Transverse colon (tissue), 4 donors: ENCODE measurements around the gene TRIM14. TPM values are rescaled to one million over a fixed set of nuclear protein-coding genes. Genes with fewer than 3 reads are reported as not detected.

ENCODE experiments used
- DNase-seq: peaks from one replicate; pipeline ENCODE4 v3.0.0-alpha.2; 2019
- H3K27ac ChIP-seq, 4 donors: fragments of 200-600 bp; sonication (generic); 2 replicates each; pipeline ENCODE4 v1.5.1; 2016 to 2018; ENCODE audit warnings: inconsistent platforms in 4 of 4
- H3K27me3 ChIP-seq: fragments of 200-600 bp; sonication (generic); 2 replicates; pipeline ENCODE4 v1.5.1; 2017; ENCODE audit warnings: inconsistent platforms
- H3K36me3 ChIP-seq, 4 donors: fragments of 200-600 bp; sonication (generic); 2 replicates each; pipeline ENCODE4 v1.5.1; 2017 to 2019; ENCODE audit warnings: inconsistent platforms in 4 of 4
- H3K4me1 ChIP-seq, 4 donors: fragments of 200-600 bp; sonication (generic); 2 replicates each; pipeline ENCODE4 v1.5.1; 2017 to 2020; ENCODE audit warnings: inconsistent platforms in 4 of 4
- H3K4me3 ChIP-seq, 4 donors: fragments of 200-600 bp; sonication (generic); 1 replicate in 1 of 4; 2 replicates in 3 of 4; pipeline versions ENCODE4 v1.5.1 to v1.6.1; 2017 to 2019; ENCODE audit warnings: inconsistent platforms in 4 of 4
- H3K9me3 ChIP-seq, 2 donors: fragments of 200-600 bp; sonication (generic); 2 replicates each; pipeline ENCODE4 v1.5.1; 2017 to 2019; ENCODE audit warnings: inconsistent platforms in 2 of 2
- EP300 ChIP-seq: sonication (generic); formaldehyde crosslinking; IDR thresholded peaks from one replicate; pipeline ENCODE4 v1.6.1; 2017; ENCODE audit warnings: antibody characterized with exemption, low read depth
- POLR2A ChIP-seq: fragments of 450-650 bp; IDR thresholded peaks from one replicate; pipeline ENCODE4 v1.6.1; 2016; ENCODE audit warnings: antibody characterized with exemption, mild to moderate bottlenecking, moderate library complexity
- POLR2AphosphoS5 ChIP-seq, 3 donors: sonication (generic); formaldehyde crosslinking; IDR thresholded peaks; one replicate each; pipeline ENCODE4 v1.6.1; 2016; ENCODE audit warnings: antibody characterized with exemption in 3 of 3
- WGBS, 2 donors: methylation state at CpG; one replicate each; pipeline ENCODE4 v1.1.5; 2018; ENCODE audit warnings: low coverage in 1 of 2; 5-methylcytosine and 5-hydroxymethylcytosine counted together
- in situ Hi-C, 4 donors: fragments of 200-750 bp; cut with MboI; loops; one replicate each; pipeline versions ENCODE4 v1.15.0 to v1.15.1; 2017; ENCODE audit warnings: low sequenced_read_pairs in 3 of 4, low pct_ligation_motif_present in 1 of 4, low pct_unique_long_range_greater_than_20kb in 1 of 4
- intact Hi-C: fragments of 100-400 bp; cut with DNase I; formaldehyde crosslinking; loops from one replicate; pipeline ENCODE4 v1.15.1; 2023; ENCODE audit warnings: low total_unique reads
- total RNA-seq, 4 donors: library from RNA; depleted of rRNA; stranded (reverse); fragments of >200 nt; gene quantifications; one replicate each; pipeline ENCODE4 v1.1.0, GENCODE V29; 2016
- TF ChIP-seq, protein P1 (sequence below), 5 experiments: fragments of 200-600 bp in 3 of 5; fragments of 450-650 bp in 2 of 5; sonication (generic) in 3 of 5; IDR thresholded peaks; 1 replicate in 2 of 5; 2 replicates in 3 of 5; pipeline ENCODE4 v1.5.1; 2016 to 2017; ENCODE audit warnings: antibody characterized with exemption in 5 of 5, inconsistent platforms in 3 of 5, mild to moderate bottlenecking in 2 of 5, moderate library complexity in 1 of 5

TRIM14 gene
- total RNA-seq, 4 donors from 2014 or later: 28.7 to 58.7 (median 53.8) TPM

DNA sequence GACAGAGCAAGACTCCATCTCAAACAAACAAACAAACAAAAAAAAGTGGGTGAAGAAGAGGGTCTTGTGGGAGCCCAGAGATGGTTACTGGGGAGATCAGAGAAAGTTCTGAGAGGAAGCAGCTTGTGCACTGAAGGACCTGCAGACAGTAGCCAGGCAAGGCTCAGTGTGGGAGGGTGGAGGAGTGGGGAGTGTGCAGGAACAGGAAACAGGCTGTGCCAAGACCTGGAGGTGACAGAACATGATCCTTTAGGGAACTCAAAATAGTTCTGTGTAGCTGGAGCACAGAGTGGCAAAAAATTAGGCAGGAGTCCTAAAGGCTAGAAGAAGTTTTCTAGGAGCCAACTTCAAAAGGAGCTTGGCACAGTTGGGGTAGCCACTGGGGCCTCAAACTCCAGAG lies 81.7 kb downstream of the TRIM14 start:
- in situ Hi-C loops (loop anchor here in 2 of 4 donors (10.0 to 25.0 kb wide), 2 partner anchors 113 to 125 kb away; partner anchors contain the start of gene TRMO (in 2 of the 2)), intact Hi-C loops (loop anchor here (10.0 kb wide), 1 partner anchor 53 kb away; the partner anchor contains the start of gene ANP32B)
- TF ChIP-seq POLR2A: no peak
- TF ChIP-seq POLR2AphosphoS5 (IDR thresholded peaks at IDR 0.05): no peak
- TF ChIP-seq, protein P1, sequence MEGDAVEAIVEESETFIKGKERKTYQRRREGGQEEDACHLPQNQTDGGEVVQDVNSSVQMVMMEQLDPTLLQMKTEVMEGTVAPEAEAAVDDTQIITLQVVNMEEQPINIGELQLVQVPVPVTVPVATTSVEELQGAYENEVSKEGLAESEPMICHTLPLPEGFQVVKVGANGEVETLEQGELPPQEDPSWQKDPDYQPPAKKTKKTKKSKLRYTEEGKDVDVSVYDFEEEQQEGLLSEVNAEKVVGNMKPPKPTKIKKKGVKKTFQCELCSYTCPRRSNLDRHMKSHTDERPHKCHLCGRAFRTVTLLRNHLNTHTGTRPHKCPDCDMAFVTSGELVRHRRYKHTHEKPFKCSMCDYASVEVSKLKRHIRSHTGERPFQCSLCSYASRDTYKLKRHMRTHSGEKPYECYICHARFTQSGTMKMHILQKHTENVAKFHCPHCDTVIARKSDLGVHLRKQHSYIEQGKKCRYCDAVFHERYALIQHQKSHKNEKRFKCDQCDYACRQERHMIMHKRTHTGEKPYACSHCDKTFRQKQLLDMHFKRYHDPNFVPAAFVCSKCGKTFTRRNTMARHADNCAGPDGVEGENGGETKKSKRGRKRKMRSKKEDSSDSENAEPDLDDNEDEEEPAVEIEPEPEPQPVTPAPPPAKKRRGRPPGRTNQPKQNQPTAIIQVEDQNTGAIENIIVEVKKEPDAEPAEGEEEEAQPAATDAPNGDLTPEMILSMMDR (IDR thresholded peaks at IDR 0.05): no peak
- no peak for TF ChIP-seq EP300
- Histone ChIP-seq H3K4me3 (no peak overlapping the region), H3K4me1 (peaks cover 0 to 12% (median 8%) of the 10 kb centered on the region in 4 donors), H3K9me3 (no peaks in the 10 kb centered on the region), H3K36me3 (no peaks in the 10 kb centered on the region), H3K27ac (peak overlapping the region in 1 of 4 donors; percentile 23), H3K27me3 (no peaks in the 10 kb centered on the region)
- peak; percentile 47 for DNase-seq

DNA sequence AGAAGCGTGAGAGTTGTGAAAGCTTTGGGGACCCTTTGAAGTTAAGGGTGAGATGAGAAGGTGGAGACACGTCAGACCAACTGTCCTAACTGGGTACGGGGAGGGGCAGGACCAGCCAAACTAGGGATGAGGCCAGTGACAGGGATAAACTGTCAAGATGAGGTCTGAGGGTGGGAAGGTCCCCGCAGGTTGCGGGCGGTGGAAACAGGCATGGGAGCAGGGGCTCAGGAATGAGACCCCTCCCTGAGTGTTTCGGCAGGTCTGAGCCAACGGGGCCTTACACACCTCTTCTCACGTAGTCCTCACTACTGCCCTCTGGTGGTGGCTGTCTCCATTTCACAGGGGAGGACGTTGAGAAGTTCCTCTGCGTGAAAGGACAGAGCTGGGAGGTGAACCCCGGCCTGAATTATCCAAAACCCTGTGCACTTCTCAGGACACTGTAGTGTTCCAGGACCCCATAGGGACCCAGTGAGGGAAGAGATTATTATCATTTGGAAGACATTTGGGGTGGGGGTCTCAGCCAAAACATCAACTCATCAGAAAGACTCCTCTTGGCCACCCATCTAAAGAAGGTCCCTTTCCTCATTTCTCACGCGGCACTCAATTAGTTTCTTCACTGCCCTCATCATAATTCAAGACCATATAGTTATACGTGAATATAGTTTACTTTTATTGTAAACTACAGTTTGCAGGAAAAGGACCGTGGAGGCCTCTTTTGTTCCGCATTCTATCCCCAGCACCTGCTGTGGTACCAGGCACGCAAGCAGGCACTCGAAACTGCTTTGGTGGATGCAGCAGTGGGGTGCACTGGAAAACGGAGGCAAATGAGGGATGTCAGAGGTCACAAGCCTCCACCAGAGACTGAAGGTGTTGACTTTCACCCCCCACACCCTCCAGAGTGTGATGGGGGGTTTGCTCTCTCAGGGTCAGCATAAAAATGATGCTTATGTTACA lies 84.2 kb downstream of the TRIM14 start:
- in situ Hi-C loops (loop anchor here in 2 of 4 donors (10.0 to 25.0 kb wide), 2 partner anchors 110 to 123 kb away; partner anchors contain the start of gene TRMO (in 2 of the 2)), intact Hi-C loops (loop anchor here (1.0 to 10.0 kb wide), 2 partner anchors 50 to 112 kb away; partner anchors contain the start of gene ANP32B)
- no peaks in the 10 kb centered on the region for H3K36me3 ChIP-seq
- H3K27ac ChIP-seq: no peak overlapping the region
- WGBS, 2 donors: 46 to 64% methylated on average over 4 to 20 of the region's 20 CpGs
- no peaks in the 10 kb centered on the region for H3K27me3 ChIP-seq
- no peak overlapping the region for H3K4me3 ChIP-seq
- peak; percentile 93 for DNase-seq
- TF ChIP-seq POLR2A: no peak
- TF ChIP-seq, protein P1 (IDR thresholded peaks at IDR 0.05): peak; percentile 80 to 88 (median 83)
- peaks cover 0 to 12% (median 8%) of the 10 kb centered on the region in 4 donors for H3K4me1 ChIP-seq
- H3K9me3 ChIP-seq: no peaks in the 10 kb centered on the region

DNA sequence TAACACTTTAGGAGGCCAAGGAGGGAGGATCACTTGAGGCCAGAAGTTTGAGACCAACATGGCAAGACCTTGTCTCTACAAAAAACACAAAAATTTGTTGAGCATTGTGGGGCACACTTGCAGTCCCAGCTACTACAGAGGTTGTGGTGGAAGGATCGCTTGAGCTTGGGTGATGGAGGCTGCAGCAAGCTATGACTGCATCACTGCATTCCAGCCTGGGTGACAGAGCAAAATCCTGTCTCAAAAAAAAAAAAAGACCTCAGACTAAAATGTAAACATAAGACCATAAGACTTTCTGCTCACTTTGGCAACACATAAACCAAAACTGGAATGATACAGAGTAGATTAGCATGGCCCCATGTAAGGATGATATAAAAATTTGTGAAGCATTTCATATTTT lies 87.1 kb downstream of the TRIM14 start:
- 87 to 100% methylated on average over 1 of the region's 1 CpG for WGBS, 2 donors
- Histone ChIP-seq H3K4me1 (peaks cover 0 to 5% (median 1%) of the 10 kb centered on the region in 4 donors), H3K4me3 (no peak overlapping the region), H3K27ac (no peak overlapping the region), H3K36me3 (no peaks in the 10 kb centered on the region), H3K9me3 (no peaks in the 10 kb centered on the region), H3K27me3 (no peaks in the 10 kb centered on the region)
- in situ Hi-C loops (loop anchor here in 2 of 4 donors (10.0 to 25.0 kb wide), 2 partner anchors 107 to 120 kb away; partner anchors contain the start of gene TRMO (in 2 of the 2)), intact Hi-C loops (loop anchor here (10.0 kb wide), 1 partner anchor 47 kb away; the partner anchor contains the start of gene ANP32B)
- TF ChIP-seq POLR2AphosphoS5 (IDR thresholded peaks at IDR 0.05): no peak
- TF ChIP-seq, protein P1 (IDR thresholded peaks at IDR 0.05): no peak
- TF ChIP-seq EP300: no peak
- no peak for TF ChIP-seq POLR2A
- no peak for DNase-seq

DNA sequence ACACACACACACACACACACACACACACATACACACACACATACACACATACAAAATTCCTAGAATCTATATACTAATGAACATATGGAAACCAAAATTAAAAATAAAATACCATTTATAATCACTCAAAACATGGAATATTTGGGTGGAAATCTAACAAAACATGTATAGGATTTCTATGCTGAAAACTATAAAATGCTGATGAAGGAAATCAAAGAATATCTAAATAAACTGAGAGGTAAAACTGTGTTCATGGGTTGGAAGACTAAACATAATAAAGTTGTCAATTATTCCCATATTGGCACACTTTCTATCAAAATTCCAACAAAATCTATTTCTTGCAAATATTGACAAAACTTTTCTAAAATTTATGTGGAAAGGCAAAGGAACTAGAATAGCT lies 87.9 kb downstream of the TRIM14 start:
- no peaks in the 10 kb centered on the region for H3K27me3 ChIP-seq
- H3K4me3 ChIP-seq: no peak overlapping the region
- H3K27ac ChIP-seq: no peak overlapping the region
- peaks cover 0 to 5% (median 1%) of the 10 kb centered on the region in 4 donors for H3K4me1 ChIP-seq
- intact Hi-C loops: loop anchor here (10.0 kb wide), 1 partner anchor 46 kb away; the partner anchor contains the start of gene ANP32B
- H3K9me3 ChIP-seq: no peaks in the 10 kb centered on the region
- DNase-seq: no peak
- no peaks in the 10 kb centered on the region for H3K36me3 ChIP-seq
- TF ChIP-seq, protein P1 (IDR thresholded peaks at IDR 0.05): no peak
- TF ChIP-seq EP300: no peak
- TF ChIP-seq POLR2A: no peak
- TF ChIP-seq POLR2AphosphoS5 (IDR thresholded peaks at IDR 0.05): no peak
- in situ Hi-C loops: loop anchor here in 2 of 4 donors (10.0 to 25.0 kb wide), 2 partner anchors 106 to 119 kb away; partner anchors contain the start of gene TRMO (in 2 of the 2)
